ENCODE data around the gene OR8I2. TPM values are rescaled to one million over a fixed set of nuclear protein-coding genes. Genes with fewer than 3 reads are reported as not detected.

Gene OR8I2
- total RNA-seq, result not detected in 2 replicates

GRCh38 chr11:56093008-56093407 lies at the start of gene OR8I2:
Gene OR8I2, plus strand, starts transcription at chr11:56093308. Its CDS starts 0 bp downstream, at chr11:56093308.

GRCh38 chr11:56103210-56103737 lies 10.2 kb downstream of the OR8I2 start, which contains the start of gene OR8H2:
Gene OR8H2, plus strand, starts transcription at chr11:56103687. Its CDS starts 1,356 bp downstream, at chr11:56105043.

GRCh38 chr11:56122073-56122472 lies 29.0 kb downstream of the OR8I2 start, which contains the start of gene OR8H3:
Gene OR8H3, plus strand, starts transcription at chr11:56122373. Its CDS starts 0 bp downstream, at chr11:56122373.

GRCh38 chr11:56140151-56140661 lies 47.1 kb downstream of the OR8I2 start, which contains the start of gene OR8J3:
Gene OR8J3, minus strand, starts transcription at chr11:56140201. Its CDS starts 2,483 bp downstream, at chr11:56137718.

Small RNA genes lying within 50 kb of the gene (small RNA-seq; reads per million reads assigned to genes)
- not detected for gene OR8I4P

Other genes with a start within 250 kb of the OR8I2 start
- gene TRIM51, start 210.0 kb upstream of the OR8I2 start, total RNA-seq, result not detected in 2 replicates
- not detected in 2 replicates for gene OR5W2, start 178.7 kb upstream of the OR8I2 start, total RNA-seq
- gene OR5I1, start 156.9 kb upstream of the OR8I2 start, total RNA-seq, result not detected in 2 replicates
- not detected in 2 replicates for gene OR10AG1, start 123.4 kb upstream of the OR8I2 start, total RNA-seq
- not detected in 2 replicates for gene OR5F1, start 98.7 kb upstream of the OR8I2 start, total RNA-seq
- gene OR5AS1, start 65.7 kb upstream of the OR8I2 start, total RNA-seq, result not detected in 2 replicates
- not detected in 2 replicates for gene OR8H2, start 10.4 kb downstream of the OR8I2 start, total RNA-seq
- not detected in 2 replicates for gene OR8H3, start 29.1 kb downstream of the OR8I2 start, total RNA-seq
- gene OR8J3, start 46.9 kb downstream of the OR8I2 start, total RNA-seq, result not detected in 2 replicates
- gene OR8K5, start 67.0 kb downstream of the OR8I2 start, total RNA-seq, result not detected in 2 replicates
- gene OR5J2, start 83.3 kb downstream of the OR8I2 start, total RNA-seq, result not detected in 2 replicates
- gene OR5T2, start 140.9 kb downstream of the OR8I2 start, total RNA-seq, result not detected in 2 replicates
- not detected in 2 replicates for gene OR5T3, start 158.9 kb downstream of the OR8I2 start, total RNA-seq
- gene OR5T1, start 180.8 kb downstream of the OR8I2 start, total RNA-seq, result not detected in 2 replicates
- gene OR8H1, start 198.9 kb downstream of the OR8I2 start, total RNA-seq, result not detected in 2 replicates
- gene OR8K3, start 221.8 kb downstream of the OR8I2 start, total RNA-seq, result not detected in 2 replicates

Measured in vein endothelial cell (primary cell).